K562 (cell line): Measurements from ENCODE around the gene ATP6V0C. TPM values are rescaled to one million over a fixed set of nuclear protein-coding genes. Genes with fewer than 3 reads are reported as not detected.
"Not testable (repeated sequence)": the region's sequence is repeated elsewhere in the genome, so short reads cannot be mapped to it uniquely, and the experiment has no call there.

Experiments used
- ATAC-seq: fragments of 200-7000 bp; cut with Tn5 transposase; 3 replicates; pipeline ENCODE4 v1.9.1; 2020; ENCODE audit warnings: moderate library complexity
- BruUV-seq: library from RNA; stranded (reverse); fragments of 400-500 nt; replicated peaks from 2 replicates; lab custom pipeline; 2021; lab: Mats Ljungman, UMichigan
- CTCF ChIA-PET: fragments of 300-600 bp; formaldehyde crosslinking; extraction: SDS; loops from one replicate; lab custom pipeline; 2021; ENCODE audit warnings: low intra/inter-chr PET ratio; lab: Yijun Ruan, JAX
- POLR2A ChIA-PET: fragments of 300-600, 350-650 bp; sonication (Branson Sonifier 250); formaldehyde crosslinking; extraction: SDS; loops from one replicate; lab custom pipeline; 2021; ENCODE audit warnings: antibody characterized with exemption, inconsistent platforms; lab: Yijun Ruan, JAX
- DNase-seq, 4 experiments: peaks; one replicate each; pipeline versions ENCODE4 v3.0.0 to v3.0.0-alpha.2; 2011 to 2018; ENCODE audit warnings: low spot score in 3 of 4, mixed read lengths in 3 of 4; ENCODE audit errors: extremely low read depth in 1 of 4
- FAIRE-seq: peaks from 2 replicates; lab custom pipeline; 2011; peaks lifted over from hg19 to GRCh38; lab: Jason Lieb, UNC
- H2AFZ ChIP-seq: 2 replicates; pipeline ENCODE4 v1.6.0; 2011; ENCODE audit warnings: low read depth, low read length, control low read depth, inconsistent platforms
- H3K27ac ChIP-seq: fragments of 200-600 bp; 3 replicates; pipeline ENCODE4 v1.8.0; 2011; ENCODE audit warnings: low read depth, mild to moderate bottlenecking, control low read depth, inconsistent platforms, low read length, moderate library complexity, mixed read lengths; ENCODE audit errors: extremely low read depth
- H3K27me3 ChIP-seq, 2 experiments: fragments of 300-600 bp in 1 of 2; 2 replicates in 1 of 2; 3 replicates in 1 of 2; pipeline versions ENCODE4 v1.6.0 to v1.8.0; 2011; ENCODE audit warnings: inconsistent platforms in 2 of 2, low read length in 2 of 2, mild to moderate bottlenecking in 1 of 2, mixed read lengths in 1 of 2, moderate library complexity in 1 of 2; ENCODE audit not compliant: control insufficient read depth in 2 of 2, insufficient read depth in 2 of 2
- H3K36me3 ChIP-seq: fragments of 300-600 bp; 3 replicates; pipeline ENCODE4 v1.8.0; 2011; ENCODE audit warnings: mild to moderate bottlenecking, low read length, inconsistent platforms; ENCODE audit not compliant: control insufficient read depth, insufficient read depth
- H3K4me1 ChIP-seq, 2 experiments: fragments of 200-600 bp in 1 of 2; replicated peaks in 1 of 2; 2 replicates in 1 of 2; 3 replicates in 1 of 2; pipeline versions ENCODE4 v1.5.1 to v1.8.0; 2011; ENCODE audit warnings: inconsistent platforms in 2 of 2, low read length in 2 of 2, mild to moderate bottlenecking in 1 of 2, mixed read lengths in 1 of 2, moderate library complexity in 1 of 2; ENCODE audit not compliant: control insufficient read depth in 2 of 2, insufficient read depth in 2 of 2
- H3K4me2 ChIP-seq: 2 replicates; pipeline ENCODE4 v1.6.1; 2011; ENCODE audit warnings: low read length, control low read depth, inconsistent platforms, mixed read lengths; ENCODE audit not compliant: insufficient read depth
- H3K4me3 ChIP-seq: fragments of 200-600 bp; sonication (generic), shearing (Covaris generic); 2 replicates; pipeline ENCODE4 v1.5.1; 2016; ENCODE audit warnings: control low read depth, inconsistent platforms
- H3K79me2 ChIP-seq: fragments of 200-600 bp; 3 replicates; pipeline ENCODE4 v1.8.0; 2011; ENCODE audit warnings: low read length, inconsistent platforms; ENCODE audit not compliant: control insufficient read depth, insufficient read depth
- H3K9ac ChIP-seq, 2 experiments: 2 replicates each; pipeline versions ENCODE4 v1.6.0 to v1.6.1; 2011; ENCODE audit warnings: low read depth in 2 of 2, low read length in 2 of 2, control low read depth in 1 of 2, inconsistent platforms in 1 of 2, mild to moderate bottlenecking in 1 of 2, mixed read lengths in 1 of 2; ENCODE audit not compliant: insufficient read depth in 1 of 2
- H3K9me1 ChIP-seq: one replicate; pipeline ENCODE4 v1.6.0; 2011; ENCODE audit warnings: inconsistent platforms, mild to moderate bottlenecking, low read length, moderate library complexity; ENCODE audit not compliant: control insufficient read depth, insufficient read depth
- H3K9me3 ChIP-seq: replicated peaks from 2 replicates; pipeline ENCODE4 v1.5.1; 2011; ENCODE audit warnings: low read depth, low read length, inconsistent platforms; ENCODE audit not compliant: control insufficient read depth, insufficient read depth
- H4K20me1 ChIP-seq: replicated peaks from 2 replicates; pipeline ENCODE4 v1.6.1; 2011; ENCODE audit warnings: low read length, inconsistent platforms, mixed read lengths; ENCODE audit not compliant: control insufficient read depth, insufficient read depth
- WGBS: fragments of 100-300 bp; shearing (Covaris generic); methylation state at CpG from one replicate; pipeline ENCODE4 v1.1.6; 2016; ENCODE audit warnings: low coverage, mixed read lengths; ENCODE audit not compliant: insufficient coverage; ENCODE audit errors: missing lambda C conversion rate; 5-methylcytosine and 5-hydroxymethylcytosine counted together
- in situ Hi-C: fragments of 300-500 bp; cut with MboI; formaldehyde crosslinking; loops from 4 replicates; pipeline ENCODE4 v1.15.0; 2018; ENCODE audit warnings: inconsistent platforms, mixed read lengths
- intact Hi-C: fragments of 100-400 bp; cut with micrococcal nuclease; formaldehyde crosslinking; loops from 2 replicates; pipeline ENCODE4 v1.14.2; 2022
- polyA plus RNA-seq, 8 experiments: library from polyadenylated mRNA; depleted of rRNA in 4 of 8; stranded (reverse) in 5 of 8; unstranded in 3 of 8; fragments of >200 nt; fragmentation: Nextera tagmentation in 2 of 8; fragmentation: Illumina TruSeq in 1 of 8; extraction: Ambion mirVana in 2 of 8; extraction: Trizol in 1 of 8; gene quantifications; 2 replicates each; pipeline versions ENCODE4 v1.2.1 to v1.2.3, GENCODE V29; 2011 to 2014; ENCODE audit warnings: inconsistent platforms in 1 of 8, missing spikeins in 1 of 8
- total RNA-seq, 7 experiments: library from RNA; depleted of rRNA in 6 of 7; stranded (reverse); fragments of >200 nt in 6 of 7; fragmentation: Illumina TruSeq in 2 of 7; extraction: Trizol in 2 of 7; gene quantifications; 2 replicates each; pipeline versions ENCODE4 v1.2.1 to v1.2.3, GENCODE V29; 2011 to 2021; ENCODE audit warnings: low replicate concordance in 1 of 7

ATP6V0C gene
- total and polyA plus RNA-seq, 9 of the 15 experiments (the other 6 are each of a cell fraction or from before 2014, with no cell fraction given) = 2.9 to 228 (median 22.7) TPM

DNA sequence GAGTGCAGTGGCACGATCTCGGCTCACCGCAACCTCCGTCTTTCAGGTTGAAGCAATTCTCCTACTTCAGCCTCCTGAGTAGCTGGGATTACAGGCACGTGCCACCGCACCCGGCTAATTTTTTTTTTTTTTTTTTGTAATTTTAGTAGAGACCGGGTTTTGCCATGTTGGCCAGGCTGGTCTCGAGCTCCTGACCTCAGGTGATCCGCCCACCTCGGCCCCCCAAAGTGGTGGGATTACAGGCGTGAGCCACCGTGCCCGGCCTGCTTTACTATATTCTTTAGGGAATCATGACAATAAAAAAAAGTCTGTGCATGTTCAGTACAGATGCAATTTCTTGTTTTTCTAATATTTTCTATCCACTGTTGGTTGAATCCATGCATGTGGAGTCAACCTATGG, 30.0 kb downstream of the ATP6V0C start:
- H4K20me1 ChIP-seq, H3K9me1 ChIP-seq, BruUV-seq, DNase-seq, H3K4me1 ChIP-seq, FAIRE-seq, CTCF ChIA-PET, H3K27ac ChIP-seq, intact Hi-C loops, H3K9me3 ChIP-seq, H3K9ac ChIP-seq, H3K27me3 ChIP-seq, ATAC-seq, H3K4me3 ChIP-seq, H3K4me2 ChIP-seq, H2AFZ ChIP-seq, POLR2A ChIA-PET: not testable (repeated sequence)
- WGBS = 88% methylated on average over 13 of the region's 14 CpGs
- Histone ChIP-seq H3K79me2 (peaks cover 52% of the 10 kb centered on the region), H3K36me3 (peaks cover 16% of the 10 kb centered on the region; the same call in 2 of the 3 replicates)
- in situ Hi-C loops = loop anchor here (5.0 kb wide), 1 partner anchor 114 kb away; no protein-coding TSS in a partner anchor

DNA sequence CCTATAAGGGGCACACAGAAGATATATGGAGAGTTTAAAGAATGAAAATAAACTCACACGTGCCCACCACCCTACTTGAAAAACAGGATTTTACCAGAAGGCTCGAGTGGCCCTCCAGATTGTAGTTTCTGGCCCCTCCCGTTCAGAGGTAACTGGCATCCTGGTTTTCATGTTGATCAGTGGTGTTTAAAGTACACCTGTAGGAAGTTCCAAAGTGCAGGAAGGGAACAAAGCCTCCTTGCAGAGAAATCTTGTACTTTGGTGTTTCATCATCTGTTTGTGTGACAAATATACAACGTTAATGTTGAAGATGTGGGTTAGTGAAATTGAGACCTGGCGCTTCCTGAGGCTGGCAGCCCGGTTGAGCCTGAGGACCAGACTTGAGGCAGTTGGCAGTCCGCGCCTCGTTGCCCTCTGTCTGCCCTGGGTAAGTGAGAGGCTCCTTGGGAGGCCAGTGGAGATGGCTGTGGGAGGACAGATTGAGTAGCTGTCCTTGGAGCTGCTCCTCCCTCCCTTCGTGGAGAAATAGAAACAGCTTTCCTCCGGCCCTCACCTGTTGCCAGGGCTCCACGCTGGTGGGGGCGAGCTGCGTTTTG, 36.6 kb downstream of the ATP6V0C start:
- ATAC-seq, DNase-seq, H3K9me3 ChIP-seq, H2AFZ ChIP-seq, H4K20me1 ChIP-seq, H3K9ac ChIP-seq, intact Hi-C loops, H3K27me3 ChIP-seq, H3K27ac ChIP-seq, H3K4me2 ChIP-seq, H3K4me1 ChIP-seq, CTCF ChIA-PET, H3K36me3 ChIP-seq, FAIRE-seq, BruUV-seq, H3K9me1 ChIP-seq, POLR2A ChIA-PET, in situ Hi-C loops, H3K4me3 ChIP-seq: not testable (repeated sequence)
- peaks cover 16% of the 10 kb centered on the region for H3K79me2 ChIP-seq
- no CpG with 5 or more reads among the region's 14 CpGs for WGBS
